ENCODE data around the gene RRAD.

The RRAD gene

GRCh38 chr16:66917741-66918140, 7.6 kb downstream of the RRAD start:
- no peak for DNase-seq (ENCODE audit: low read depth)

- DNase-seq (ENCODE audit: low read depth), result no peak
Observed at GRCh38 chr16:66916518-66916917, 8.8 kb downstream of the RRAD start.

- DNase-seq (ENCODE audit: low read depth), result no peak
Observed at GRCh38 chr16:66915041-66915440, 10.3 kb downstream of the RRAD start.

- no peak for DNase-seq (ENCODE audit: low read depth)
Observed at GRCh38 chr16:66914541-66914940, 10.8 kb downstream of the RRAD start.

DNA sequence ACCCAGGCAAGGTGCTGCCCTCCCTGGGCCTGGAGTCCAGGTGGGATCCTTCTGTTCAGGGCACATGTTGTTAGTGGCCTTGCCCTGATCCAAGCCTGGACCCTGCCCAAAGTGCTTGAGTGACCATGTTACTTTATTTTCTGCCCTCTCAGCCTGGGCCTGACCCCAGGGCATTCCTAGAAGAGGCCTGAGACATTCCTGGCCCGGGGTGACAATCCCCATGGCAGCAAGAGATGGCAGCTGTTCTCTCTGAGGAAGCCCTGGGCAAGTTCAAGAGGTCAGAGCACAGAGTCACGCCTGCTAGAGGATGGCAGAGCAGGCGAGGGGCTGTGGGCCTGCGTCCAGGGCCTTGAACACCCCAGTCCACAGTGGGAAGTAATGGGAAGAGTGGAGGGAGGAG, 11.6 kb downstream of the RRAD start:
- no peak for DNase-seq (ENCODE audit: low read depth)

GRCh38 chr16:66913081-66913480, 12.3 kb downstream of the RRAD start:
- DNase-seq (ENCODE audit: low read depth), result no peak

GRCh38 chr16:66911801-66912200, 13.5 kb downstream of the RRAD start:
- DNase-seq (ENCODE audit: low read depth), result no peak

- DNase-seq (ENCODE audit: low read depth), result no peak
Observed at GRCh38 chr16:66911112-66911511, 14.2 kb downstream of the RRAD start.

DNA sequence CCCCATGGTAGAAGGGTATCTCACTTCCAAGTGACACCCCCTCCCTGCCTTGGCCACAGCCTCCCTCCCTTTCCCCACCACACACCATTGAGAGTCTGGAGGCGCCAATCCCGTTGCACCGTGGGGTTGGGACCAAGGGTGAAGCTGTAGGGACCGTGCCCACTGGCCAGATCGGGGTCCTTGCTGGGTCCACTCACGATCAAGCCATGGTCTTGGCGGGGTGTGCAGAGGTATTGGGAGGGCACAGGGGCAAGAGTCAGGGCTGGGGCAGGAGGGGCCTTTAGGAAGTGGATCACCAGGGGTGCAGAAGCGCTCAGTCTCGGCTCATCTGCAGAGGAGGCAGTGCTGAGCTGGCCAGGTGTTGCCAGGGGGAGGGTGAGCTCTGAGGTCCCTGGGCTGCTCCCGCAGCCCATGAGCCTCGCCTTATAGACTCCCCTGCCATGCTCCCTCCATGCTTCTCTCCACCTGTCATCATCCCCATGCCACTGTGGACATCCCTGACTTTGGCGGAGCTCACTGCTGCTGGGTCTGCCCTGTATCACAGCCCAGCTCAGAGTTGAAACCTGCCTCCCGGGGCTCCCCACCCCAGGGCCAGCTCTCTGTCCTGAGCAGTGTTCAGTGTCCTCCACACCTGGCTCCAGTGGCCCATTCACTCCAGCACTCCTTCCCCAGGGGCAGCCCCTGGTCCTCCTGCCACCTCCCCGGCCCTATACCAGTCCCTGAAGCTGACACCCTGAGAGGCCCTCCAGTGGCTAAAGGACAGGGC, 15.0 kb downstream of the RRAD start:
- no peak for DNase-seq (ENCODE audit: low read depth)

DNA sequence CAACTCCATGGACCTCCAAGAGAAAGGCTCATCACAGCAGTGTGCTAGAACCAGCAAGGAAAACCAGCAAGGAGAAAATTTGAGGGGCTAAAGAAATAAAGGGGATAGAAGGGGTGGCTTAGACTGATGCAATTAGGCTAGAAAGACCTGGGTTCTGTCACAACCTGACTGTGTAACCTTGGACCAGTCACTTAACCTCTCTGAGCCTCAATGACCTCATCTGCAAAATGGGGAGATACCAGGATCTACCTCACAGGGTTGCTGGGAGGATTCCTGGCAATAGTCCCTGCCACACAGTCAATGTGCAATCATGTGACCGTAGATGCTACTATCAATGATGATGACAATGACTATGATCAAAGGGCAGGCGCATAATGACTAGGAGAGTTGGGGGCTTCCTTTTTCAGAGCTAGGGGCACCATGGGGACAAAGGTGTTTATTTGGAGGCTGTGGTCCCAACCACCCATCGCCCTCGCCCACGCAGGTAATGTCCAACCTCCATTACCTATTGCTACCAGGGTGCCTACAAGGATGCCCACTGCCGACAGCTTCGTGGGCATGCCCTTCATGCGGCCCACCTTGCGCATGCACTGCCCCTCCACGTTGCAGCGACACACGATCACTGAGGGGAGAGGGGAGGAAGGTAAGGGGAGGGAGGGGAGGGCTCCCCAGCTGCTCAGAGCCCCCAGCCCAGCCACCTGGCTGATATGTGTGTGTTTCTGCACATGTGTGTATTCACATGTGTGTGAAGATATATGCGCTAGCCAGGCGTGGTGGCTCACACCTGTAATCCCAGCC, 16.4 kb downstream of the RRAD start:
- DNase-seq (ENCODE audit: low read depth), result no peak

DNA sequence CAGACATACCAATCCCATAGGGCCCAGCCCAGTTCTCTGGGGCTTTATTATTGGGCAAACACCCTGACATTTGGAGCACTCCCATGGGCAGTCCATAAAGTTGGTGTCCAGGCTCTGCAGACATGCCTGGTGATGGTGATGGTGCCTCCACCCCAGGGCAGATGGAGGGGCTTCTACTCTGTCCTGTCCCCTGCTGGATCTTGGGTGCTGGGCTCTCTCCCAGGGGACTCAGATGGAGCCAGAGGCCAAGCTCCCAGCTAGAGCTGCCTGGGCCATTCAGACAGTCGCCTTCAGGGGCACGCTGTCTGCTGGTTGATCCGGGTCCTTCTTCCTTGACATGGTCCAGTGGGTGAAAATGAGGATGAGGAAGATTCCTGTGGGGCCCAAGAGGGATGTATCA, 17.2 kb downstream of the RRAD start:
- no peak for DNase-seq (ENCODE audit: low read depth)

DNA sequence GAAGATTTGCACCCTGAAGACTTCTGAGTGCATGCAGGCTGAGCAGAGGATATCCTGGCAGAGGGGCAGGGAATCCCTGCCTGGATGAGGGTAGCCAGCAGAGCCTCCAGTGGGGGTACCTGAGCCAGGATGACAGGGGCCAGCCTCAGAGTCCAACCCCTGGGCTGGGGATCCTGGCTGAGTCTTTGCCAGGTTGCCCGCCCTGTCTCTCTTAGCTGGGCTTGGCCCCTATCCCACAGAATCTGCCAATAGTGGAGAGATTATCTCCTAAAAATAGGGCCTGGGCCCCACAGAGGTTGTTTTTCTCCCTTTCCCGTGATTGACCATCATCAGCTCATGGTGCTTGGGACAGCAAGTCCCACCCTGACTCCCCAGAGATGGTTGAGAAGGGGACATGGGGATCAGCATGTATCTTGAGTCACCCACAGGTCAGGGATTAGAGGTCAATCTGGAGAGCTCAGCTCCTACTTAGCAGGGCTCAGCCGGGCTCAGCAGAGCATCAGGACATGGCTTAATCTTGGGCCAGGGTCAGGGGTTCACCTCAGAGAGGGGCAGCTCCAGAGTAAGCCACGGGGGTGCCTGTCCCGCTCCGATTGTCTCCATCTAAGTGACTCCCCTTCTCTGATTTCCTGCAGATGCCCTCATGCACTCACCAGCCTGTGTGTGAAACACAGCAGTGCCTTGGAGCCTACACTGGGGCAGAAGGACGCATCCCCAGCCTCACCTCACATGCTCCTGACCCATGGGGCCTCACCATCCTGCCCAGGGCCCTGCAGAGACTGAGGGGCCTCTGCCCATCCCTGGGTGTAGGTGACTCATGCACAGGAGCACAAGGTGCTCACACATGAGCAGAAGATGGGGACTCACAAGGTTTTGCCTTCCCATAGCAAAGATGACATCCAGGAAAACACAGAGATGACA, 18.2 kb downstream of the RRAD start:
- no peak for DNase-seq (ENCODE audit: low read depth)

DNA sequence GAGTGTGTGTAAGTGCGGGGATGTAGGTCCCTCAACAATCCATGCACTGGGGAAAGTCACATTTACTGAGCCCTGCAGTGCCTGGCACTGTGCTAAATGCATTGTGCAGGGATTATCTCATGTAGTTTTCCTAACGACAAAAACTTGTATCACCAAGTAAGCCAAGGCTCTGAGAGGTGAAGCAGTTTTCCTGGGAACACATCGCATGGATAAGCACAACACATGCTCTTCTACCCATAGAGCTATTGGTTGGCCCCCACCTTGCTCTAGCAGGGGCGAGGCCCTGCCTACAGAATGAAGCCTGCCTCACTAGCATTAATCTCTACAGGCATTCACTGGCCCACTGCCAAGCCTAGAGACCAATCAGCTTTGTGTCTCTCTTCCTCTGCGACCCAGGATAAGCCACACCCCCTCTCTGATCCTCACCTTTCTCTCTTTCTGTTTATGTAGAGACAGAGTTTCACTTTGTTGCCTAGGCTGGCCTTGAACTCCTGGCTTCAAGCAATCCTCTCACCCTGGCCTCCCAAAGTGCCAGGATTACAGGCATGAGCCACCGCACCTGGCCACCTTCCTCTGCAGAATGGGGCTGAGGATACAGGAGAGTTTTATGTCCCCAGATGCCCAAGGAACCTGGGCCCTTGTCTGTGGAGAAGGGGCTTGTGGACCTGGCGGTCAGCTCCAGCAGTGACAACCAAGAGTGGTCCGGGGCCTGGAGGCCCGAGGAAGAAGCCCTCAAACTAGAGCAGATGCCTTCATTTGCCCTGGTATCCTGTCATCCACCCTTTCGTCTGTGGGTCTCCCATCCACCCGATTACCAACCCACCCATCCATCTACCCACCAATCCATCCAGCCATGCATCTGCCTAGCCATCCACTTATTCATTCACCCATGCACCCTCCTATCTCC, 19.4 kb downstream of the RRAD start:
- DNase-seq (ENCODE audit: low read depth), result no peak

- DNase-seq (ENCODE audit: low read depth), result no peak
Observed at GRCh38 chr16:66904846-66905632, 20.3 kb downstream of the RRAD start.

GRCh38 chr16:66904428-66904845, 20.9 kb downstream of the RRAD start:
- DNase-seq (ENCODE audit: low read depth), result no peak

DNA sequence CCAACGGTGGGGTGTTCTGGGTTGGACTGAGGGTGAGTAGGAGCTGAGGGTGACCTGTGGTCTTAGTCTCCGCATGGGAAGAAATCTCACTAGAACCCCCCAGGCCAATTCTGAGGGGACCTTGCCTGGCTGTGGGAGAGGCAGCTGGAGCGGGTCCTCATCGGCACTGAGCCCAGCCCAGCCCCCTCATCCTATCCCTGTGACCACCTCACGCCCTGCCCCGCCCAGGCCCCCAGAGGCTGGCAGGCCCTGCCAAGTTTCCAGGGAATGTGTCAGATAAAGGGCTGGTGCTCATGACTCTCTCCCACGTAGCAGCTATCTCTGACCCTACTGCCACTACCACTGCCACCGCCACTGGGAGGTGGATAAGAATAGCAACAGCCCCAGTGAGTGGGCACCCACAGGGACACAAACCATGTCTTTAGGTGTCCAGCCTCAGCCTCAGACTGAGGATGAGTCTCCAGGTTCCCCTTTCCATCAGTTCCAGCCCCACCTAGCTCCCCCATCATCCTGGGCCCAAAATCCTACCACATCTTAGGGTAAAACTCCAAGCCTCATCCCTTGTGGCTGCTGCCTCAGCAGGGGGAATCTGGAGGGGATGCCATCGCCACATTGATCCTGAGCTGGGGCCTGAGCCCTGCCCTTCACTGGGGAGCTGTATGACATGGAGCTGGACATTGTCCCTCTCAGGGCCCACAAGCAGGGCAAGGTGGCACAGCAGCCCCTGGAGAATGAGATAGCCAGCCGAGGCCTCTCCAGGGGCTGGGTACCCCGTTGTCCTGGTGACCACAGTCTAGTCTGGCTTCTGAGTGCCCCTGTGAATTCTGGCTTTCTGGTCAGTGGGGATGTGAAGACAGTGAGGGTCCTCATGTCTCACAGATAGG, 21.5 kb downstream of the RRAD start:
- no peak for DNase-seq (ENCODE audit: low read depth)

- no peak for DNase-seq (ENCODE audit: low read depth)
Observed at GRCh38 chr16:66902648-66903543, 22.4 kb downstream of the RRAD start.

DNA sequence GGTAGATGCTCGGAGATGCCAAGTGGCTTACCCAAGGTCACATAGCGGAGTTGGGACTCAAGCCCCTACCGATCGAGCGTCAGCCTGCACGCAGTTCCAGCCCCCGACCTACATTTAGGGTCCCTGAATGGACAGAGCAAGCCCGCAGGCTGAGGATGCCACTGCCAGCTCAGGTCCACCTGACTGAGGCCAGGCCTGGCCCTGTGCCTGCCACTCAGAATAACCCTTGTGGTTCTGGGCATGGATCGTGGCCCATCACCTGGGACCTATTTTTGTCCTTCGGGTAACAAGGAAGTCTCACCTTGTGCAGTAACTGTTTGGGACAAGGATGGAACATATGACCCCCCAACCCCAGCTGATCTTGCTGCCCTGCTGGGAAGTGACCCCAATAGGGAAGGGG, 23.7 kb downstream of the RRAD start:
- DNase-seq (ENCODE audit: low read depth), result no peak
